Measurements from ENCODE around the gene VAV2. TPM values are rescaled to one million over a fixed set of nuclear protein-coding genes. Genes with fewer than 3 reads are reported as not detected.

Gene VAV2
- total and polyA plus RNA-seq, 9 of the 15 experiments (the other 6 are each of a cell fraction or from before 2014, with no cell fraction given), result 0.01 to 2.7 (median 1.0) TPM; not detected in 1

DNA sequence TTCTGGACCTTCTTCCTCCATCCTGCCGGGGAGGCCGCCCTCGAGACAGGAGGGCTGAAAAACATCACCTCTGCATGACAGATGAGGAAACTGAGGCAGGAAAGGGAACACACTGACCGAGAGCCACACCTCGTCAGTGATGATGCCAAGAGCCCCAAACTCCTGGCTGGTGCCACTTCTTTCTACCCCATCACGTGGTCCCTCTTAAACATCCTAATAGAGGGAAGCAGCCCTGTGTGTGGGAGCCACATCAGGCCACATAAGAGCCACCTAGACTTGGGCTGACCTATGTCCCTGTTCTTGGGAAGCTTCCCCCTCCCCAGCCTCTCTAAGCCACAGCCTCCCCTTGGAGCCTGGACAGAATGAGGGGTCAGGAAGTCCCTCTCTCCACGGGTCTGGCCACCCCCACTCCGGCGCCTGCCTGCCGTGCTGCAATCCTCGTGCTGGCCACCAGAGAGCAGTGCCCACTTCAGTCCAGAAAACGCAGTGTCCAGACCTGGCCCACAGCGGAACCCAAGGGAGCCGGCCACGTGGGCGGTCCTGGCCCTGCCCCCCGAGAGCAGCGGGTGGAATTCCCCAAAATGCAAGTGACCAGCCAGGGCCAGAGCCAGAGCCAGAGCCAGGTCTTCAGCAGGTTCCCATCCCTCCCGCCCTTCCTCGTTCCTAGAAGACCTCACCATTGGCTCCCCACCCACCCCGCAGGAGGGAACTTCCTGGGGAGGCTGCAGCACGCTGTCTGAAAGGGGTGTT is 199.2 kb downstream of the VAV2 start (continued):
- TF ChIP-seq, protein P1, sequence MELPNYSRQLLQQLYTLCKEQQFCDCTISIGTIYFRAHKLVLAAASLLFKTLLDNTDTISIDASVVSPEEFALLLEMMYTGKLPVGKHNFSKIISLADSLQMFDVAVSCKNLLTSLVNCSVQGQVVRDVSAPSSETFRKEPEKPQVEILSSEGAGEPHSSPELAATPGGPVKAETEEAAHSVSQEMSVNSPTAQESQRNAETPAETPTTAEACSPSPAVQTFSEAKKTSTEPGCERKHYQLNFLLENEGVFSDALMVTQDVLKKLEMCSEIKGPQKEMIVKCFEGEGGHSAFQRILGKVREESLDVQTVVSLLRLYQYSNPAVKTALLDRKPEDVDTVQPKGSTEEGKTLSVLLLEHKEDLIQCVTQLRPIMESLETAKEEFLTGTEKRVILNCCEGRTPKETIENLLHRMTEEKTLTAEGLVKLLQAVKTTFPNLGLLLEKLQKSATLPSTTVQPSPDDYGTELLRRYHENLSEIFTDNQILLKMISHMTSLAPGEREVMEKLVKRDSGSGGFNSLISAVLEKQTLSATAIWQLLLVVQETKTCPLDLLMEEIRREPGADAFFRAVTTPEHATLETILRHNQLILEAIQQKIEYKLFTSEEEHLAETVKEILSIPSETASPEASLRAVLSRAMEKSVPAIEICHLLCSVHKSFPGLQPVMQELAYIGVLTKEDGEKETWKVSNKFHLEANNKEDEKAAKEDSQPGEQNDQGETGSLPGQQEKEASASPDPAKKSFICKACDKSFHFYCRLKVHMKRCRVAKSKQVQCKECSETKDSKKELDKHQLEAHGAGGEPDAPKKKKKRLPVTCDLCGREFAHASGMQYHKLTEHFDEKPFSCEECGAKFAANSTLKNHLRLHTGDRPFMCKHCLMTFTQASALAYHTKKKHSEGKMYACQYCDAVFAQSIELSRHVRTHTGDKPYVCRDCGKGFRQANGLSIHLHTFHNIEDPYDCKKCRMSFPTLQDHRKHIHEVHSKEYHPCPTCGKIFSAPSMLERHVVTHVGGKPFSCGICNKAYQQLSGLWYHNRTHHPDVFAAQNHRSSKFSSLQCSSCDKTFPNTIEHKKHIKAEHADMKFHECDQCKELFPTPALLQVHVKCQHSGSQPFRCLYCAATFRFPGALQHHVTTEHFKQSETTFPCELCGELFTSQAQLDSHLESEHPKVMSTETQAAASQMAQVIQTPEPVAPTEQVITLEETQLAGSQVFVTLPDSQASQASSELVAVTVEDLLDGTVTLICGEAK (IDR thresholded peaks at IDR 0.05), result no peak
- TF ChIP-seq, protein P1 (CRISPR knock-in tag; IDR thresholded peaks at IDR 0.05), result no peak
- TF ChIP-seq CREM (IDR thresholded peaks at IDR 0.05; ENCODE audit: low read depth), result 0 out of 2 replicates have a peak, but pooled peaks have one; percentile 26
- no peak for TF ChIP-seq GABPB2 (CRISPR knock-in tag; conservative IDR thresholded peaks at IDR 0.05)
- TF ChIP-seq, protein P2, sequence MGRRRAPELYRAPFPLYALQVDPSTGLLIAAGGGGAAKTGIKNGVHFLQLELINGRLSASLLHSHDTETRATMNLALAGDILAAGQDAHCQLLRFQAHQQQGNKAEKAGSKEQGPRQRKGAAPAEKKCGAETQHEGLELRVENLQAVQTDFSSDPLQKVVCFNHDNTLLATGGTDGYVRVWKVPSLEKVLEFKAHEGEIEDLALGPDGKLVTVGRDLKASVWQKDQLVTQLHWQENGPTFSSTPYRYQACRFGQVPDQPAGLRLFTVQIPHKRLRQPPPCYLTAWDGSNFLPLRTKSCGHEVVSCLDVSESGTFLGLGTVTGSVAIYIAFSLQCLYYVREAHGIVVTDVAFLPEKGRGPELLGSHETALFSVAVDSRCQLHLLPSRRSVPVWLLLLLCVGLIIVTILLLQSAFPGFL (CRISPR knock-in tag; IDR thresholded peaks at IDR 0.05), result no peak
- TF ChIP-seq HDAC2 (IDR thresholded peaks at IDR 0.05), result no peak
- TF ChIP-seq, protein P3, sequence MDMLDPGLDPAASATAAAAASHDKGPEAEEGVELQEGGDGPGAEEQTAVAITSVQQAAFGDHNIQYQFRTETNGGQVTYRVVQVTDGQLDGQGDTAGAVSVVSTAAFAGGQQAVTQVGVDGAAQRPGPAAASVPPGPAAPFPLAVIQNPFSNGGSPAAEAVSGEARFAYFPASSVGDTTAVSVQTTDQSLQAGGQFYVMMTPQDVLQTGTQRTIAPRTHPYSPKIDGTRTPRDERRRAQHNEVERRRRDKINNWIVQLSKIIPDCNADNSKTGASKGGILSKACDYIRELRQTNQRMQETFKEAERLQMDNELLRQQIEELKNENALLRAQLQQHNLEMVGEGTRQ (CRISPR knock-in tag; IDR thresholded peaks at IDR 0.05), result peak; percentile 75
- no peak for TF ChIP-seq TRIM25 (IDR thresholded peaks at IDR 0.05; ENCODE audit: borderline replicate concordance)
- no peak for TF ChIP-seq CTBP1 (IDR thresholded peaks at IDR 0.05; ENCODE audit: borderline replicate concordance)
- no peak for TF ChIP-seq ILF3 (IDR thresholded peaks at IDR 0.05; ENCODE audit: borderline replicate concordance)
- TF ChIP-seq MAZ (CRISPR knock-in tag; conservative IDR thresholded peaks at IDR 0.05 in 1 of 2, IDR thresholded peaks at IDR 0.05 in 1 of 2), result peak in 1 of 2 experiments; percentile 66; a peak in 1 of 4 replicates
- TF ChIP-seq SAFB2 (IDR thresholded peaks at IDR 0.05; ENCODE audit: borderline replicate concordance, low read depth, low read length, severe bottlenecking), result no peak
- TF ChIP-seq JUN (IDR thresholded peaks at IDR 0.05; ENCODE audit: borderline replicate concordance, low read depth, low read length), result no peak
- no peak for TF ChIP-seq JUN (CRISPR knock-in tag; IDR thresholded peaks at IDR 0.05; ENCODE audit: borderline replicate concordance)
- no peak for TF ChIP-seq TSC22D4 (tag; IDR thresholded peaks at IDR 0.05)

Data from K562 (cell line).